GM03348 (cell line): Measurements from ENCODE around the gene YPEL3.

Experiments
- DNase-seq: peaks from one replicate; pipeline ENCODE4 v3.0.0; 2012; ENCODE audit warnings: low spot score

Gene YPEL3

DNA sequence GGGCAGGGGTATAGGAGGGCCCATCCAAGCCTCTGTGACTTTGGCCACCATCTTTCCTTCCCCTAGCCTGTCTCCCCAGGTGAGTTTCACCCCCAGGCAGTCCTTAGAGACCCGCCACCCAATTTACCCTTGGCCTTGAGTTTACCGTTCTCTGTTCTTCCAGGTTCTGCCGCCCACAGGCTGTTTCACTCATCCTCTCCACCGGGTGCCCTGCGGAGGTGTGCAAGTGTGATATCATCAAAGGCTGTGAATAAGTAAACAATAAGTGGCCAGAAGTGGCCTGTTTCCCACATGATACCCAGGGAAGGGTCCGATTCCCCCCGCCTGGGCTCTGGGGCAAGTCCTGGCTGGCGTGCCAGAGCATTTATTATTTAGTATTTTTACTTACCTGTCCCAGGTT lies 49.8 kb downstream of the YPEL3 start:
- no peak for DNase-seq
